Umbilical cord (tissue), 2 donors: ENCODE measurements around the gene CDH13. TPM values are rescaled to one million over a fixed set of nuclear protein-coding genes. Genes with fewer than 3 reads are reported as not detected.
A peak's percentile ranks its signal among the peaks of the same experiment; 100 is the strongest.

ENCODE experiments used
- DNase-seq: peaks from one replicate; pipeline ENCODE4 v3.0.0-alpha.2; 2015; ENCODE audit warnings: low spot score
- total RNA-seq: library from RNA; depleted of rRNA; stranded (reverse); fragments of >200 nt; gene quantifications from one replicate; pipeline ENCODE4 v1.2.3, GENCODE V29; 2014; ENCODE audit warnings: low replicate concordance; ENCODE audit not compliant: insufficient read depth

The CDH13 gene
- total RNA-seq, 1 donor from 2014 or later: 6.7 TPM

DNA sequence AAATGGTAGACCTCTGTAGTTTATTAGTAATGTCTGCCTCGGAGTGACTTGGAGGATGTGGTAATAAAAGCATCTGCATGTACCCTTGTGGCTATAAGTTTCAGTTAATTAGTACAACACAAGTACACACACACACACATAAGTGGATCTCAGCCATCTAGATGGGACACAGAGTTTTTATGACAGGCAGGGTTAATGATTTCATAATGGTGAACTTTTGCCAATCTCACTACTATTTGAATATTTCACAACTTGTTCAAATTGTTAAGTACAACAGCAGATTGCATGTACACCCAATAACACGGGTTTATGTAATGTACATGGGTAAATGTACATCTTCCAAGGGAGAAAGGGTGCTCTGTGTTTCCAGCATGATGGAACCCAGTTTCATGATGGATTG lies 669.7 kb downstream of the CDH13 start:
- no peak for DNase-seq

DNA sequence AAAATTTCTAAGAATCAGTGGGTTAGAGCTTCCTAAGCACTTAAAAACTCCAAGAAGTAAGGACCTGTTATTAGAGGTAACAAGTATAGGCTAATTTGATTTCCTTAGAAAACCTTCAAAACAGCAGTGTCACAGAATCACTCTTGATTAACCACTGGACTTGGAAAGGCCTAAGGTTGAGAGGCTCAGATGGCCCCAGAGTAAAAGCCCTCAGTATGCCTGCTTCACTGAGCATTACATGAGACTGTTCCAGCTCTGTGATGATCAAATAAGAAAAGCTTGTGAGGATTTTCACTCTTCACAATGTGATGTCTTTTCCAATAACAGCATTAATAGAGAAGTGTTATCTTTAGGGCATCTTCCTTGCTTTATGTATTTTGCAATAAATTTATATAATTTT lies 671.8 kb downstream of the CDH13 start:
- no peak for DNase-seq

DNA sequence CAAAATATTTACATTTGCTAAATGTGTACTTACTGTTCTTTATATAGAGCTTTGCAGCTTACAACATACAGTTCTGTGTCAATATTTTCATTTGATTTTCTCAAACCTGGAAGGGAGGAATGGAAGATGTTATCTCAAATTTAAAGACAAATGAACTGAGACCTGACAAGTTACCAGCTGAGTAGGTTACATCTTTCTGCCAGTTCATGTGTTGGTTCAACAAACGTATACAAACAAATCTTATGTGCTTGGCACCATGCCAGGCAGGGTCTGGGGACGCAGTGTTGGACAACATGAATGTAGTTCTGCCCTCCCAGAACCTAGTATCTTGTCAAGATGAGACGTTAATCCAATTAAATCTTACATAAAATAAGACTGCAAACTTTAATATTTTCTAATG lies 673.6 kb downstream of the CDH13 start:
- DNase-seq: no peak

DNA sequence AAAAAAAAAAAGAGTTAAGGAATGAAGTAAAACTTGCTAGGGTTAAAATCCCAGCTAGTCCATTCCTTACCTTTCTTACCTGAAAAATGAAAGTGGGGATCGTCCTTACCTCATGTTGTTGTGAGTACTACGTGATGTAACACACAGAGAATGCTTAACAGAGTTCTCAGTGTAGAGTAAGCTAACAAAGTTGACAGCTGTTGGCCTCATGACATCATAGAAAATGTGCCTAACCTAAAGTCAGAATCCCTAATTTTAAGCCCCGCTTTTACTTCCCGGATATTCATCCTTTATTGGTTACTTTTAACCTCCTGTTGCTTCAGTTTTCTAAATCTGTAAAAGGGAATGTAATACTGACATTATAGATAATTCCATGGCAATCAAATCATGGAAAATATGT lies 675.2 kb downstream of the CDH13 start:
- no peak for DNase-seq

DNA sequence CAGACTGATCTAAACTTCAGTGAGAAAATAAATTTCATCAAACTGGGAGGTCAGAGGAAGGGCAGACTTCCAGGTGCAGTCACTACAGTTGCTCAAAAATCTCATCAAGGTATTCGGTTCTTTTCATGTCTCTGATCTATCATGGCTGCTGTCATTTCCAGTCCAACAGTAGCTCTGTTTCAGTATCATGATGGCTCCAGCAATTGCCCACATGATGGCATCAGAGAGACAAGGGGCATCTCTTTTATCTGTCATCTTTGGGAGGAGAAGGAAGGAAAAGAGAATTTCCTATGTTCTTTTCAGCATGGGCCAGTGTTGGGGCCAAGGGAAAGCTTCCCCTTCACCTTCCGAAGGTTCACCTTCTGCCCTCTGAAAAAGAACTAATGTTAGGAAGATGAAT lies 676.1 kb downstream of the CDH13 start:
- no peak for DNase-seq

DNA sequence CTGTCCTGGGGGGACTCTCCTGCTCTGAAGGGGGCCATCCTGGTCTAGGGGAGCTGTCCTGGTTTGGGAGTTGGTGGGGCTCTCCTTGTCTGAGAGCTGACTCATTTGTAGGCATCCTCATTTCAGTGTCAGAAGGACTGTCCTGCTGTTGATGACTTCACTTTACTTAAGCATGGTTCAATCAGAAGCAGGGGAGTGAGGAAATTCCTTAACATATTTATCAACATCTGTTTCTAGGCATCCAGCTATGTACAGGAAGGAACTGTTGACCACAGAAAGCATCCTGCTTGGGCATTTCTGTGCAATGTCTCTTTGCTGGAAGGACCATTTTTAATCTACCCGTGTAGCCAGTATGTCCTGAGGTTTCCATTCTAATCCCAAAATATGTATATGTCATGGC lies 678.3 kb downstream of the CDH13 start:
- no peak for DNase-seq

DNA sequence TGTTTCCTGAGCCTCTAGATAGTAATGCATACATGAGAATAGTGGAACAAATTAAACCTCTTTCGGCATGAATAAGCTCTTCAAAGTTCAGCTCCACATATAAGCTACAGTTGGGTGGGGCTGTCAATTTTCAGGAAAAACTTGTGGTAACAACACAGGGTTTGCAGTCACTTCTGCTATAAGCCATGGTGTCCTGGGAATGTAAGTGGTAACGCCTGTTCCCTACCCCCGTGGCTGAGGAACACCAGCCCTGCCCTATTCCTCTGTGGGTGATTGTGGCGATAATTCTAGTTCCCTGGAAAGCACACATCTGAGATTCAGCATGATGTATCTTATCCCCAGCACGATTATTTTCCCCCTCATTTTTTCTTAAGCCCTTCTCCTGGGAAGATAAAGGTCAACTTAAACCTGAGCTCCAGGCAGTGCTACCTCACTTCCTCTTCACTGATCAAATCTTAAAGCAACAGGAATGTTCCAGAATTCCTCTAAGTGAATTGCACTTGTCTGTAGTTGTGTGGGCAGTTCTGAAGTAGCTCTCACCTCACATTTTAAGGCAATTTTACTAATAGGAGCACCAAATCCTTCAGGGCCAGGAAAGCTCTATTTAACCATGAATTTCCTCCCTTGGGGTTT lies 680.3 kb downstream of the CDH13 start:
- DNase-seq: no peak

DNA sequence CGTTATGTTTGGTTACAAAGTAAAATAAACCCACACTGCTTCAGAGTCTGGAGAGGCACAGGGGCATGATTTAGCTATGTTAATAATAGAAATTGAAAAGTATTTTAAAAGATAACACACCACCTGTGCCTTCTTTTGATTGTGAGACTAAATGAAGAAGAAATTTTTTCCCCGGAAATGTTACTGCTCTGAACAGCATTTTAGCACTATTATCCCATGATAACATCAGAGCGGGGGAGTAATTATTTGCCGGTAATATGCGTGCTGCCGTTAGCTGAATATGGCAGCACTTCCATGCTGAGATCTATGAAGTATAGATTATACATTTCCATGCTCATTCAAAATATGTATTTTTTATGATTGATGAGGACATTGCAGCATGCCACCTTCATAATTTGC lies 680.8 kb downstream of the CDH13 start:
- no peak for DNase-seq

DNA sequence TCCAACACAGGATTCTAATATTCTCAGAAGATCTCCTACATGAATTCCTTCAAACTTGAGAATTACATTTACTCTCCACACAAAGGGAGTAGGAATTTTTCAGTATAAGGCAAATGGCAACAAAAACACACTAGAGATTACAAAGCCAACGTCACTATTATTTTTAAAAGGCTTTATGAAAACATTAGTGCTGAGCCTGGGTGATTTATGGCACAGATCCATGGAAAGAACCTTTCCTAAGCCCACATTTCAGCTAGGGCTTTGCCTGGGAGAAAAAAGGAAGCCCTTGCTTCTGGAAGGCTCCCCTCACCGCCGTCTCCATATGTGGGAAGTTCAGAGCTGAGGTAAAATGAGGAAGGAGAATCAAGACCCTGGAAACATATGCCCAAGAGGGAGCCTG lies 681.6 kb downstream of the CDH13 start:
- peak; percentile 40 for DNase-seq

DNA sequence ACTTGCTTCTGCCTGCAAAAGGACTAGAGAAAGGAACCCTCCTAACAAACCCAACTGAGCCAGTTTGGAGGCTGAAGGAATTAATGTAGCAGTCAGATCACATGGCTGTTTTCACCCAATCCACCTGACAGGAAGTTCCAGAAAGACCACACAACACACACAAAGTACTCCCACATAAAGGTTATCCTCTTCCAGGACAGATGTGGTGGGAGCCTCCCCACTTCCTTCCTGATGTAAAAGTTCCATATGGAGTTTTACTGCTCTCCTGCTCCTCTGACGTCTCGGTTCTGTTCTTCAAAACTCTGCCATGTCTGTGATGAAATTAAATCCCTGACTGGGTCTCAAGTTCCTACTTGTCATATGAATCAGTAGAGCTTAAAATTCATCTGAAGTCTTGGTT lies 684.0 kb downstream of the CDH13 start:
- DNase-seq: no peak

DNA sequence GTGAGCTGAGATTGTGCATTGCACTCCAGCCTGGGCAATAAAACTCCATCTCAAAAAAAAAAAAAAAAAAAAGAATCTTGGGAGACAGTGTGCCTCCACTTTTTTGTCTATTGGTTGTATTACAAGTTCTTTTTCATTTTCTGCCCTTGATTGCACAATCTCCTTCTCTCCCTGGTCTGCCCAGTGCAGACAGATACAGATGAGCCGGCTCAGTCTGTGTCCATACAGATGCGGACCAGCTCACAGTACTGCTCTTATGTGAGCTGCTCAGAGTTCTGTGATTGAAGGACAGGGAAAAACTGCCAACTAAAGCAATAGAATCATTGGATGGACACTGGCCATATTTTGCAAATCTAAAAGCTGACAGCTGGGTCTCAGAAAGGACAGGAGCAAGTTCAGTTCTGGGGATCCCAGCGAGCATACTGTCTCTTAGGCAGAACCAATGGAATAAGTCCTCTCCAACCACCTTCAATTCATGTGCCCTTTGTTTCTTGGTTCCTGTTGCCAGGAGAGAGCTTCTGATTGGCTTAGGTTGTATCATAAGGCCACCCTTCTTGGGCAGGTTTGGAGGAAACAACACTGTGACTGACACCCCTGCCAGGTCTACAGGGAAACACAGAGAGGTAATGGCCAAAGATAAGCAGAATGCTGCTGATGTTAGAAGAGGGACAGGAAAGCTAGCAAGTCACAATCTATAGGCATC lies 685.4 kb downstream of the CDH13 start:
- DNase-seq: peak; percentile 35

DNA sequence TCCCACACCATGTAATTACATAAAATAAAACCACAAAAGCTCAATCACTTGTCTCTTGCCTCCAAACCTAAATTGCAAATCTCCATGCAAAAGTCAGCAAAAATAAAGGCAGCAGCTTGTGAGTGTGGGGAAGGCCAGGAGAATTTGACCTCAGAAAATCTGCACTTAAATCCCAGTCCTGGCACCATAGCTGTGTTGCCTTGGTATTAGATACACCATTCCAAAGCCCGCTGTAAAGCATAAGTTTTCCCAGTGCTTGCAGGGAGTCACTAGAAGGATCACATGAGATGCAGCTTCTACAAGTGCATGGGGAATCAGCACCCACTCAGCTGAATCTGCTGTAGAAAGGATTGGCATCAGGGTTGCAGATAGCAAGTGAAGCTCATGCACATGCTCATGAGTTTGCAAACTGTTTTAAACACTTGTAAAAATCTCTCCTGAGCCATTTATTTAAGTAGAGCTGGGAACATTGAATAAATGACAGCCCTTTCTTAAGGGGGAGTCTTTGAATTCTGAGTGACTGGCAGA lies 686.0 kb downstream of the CDH13 start:
- DNase-seq: peak; percentile 33

DNA sequence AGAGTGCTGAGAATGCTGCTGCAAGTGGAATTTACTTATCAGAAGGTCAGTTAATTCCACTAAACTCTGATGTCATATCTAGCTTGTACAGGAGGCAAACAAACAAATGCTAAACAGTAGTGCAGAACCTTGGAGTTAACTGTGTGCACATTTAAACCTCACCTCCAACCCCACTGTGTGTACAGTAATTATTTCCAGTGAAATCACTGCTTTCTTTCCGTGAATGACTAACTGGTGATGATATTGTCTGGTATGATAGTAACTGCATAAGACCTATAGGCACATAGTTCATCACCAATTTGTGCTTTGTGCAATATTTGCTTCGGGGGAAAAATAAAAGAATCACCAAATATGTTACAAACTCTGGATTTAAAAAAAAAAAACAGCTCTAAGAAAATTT lies 688.5 kb downstream of the CDH13 start:
- peak; percentile 10 for DNase-seq

DNA sequence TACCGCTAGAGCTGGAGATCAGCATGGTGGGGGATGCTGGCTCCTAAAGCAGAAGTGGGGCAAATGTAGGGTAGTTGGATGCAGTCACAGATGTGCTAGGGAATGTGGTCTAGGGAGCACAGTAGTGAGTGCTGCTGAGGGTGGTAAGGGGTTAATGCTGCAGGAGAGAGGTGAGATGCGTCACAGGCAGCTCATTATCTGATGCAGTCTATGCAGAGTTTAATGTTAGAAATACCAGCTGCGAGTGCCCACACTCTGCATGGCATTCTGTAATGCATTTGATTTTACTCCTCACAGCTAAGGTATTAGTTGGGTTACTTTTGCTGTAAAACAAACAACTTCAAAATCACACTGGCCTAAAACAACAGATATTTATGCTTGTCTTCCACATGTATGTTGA lies 689.7 kb downstream of the CDH13 start:
- DNase-seq: no peak

DNA sequence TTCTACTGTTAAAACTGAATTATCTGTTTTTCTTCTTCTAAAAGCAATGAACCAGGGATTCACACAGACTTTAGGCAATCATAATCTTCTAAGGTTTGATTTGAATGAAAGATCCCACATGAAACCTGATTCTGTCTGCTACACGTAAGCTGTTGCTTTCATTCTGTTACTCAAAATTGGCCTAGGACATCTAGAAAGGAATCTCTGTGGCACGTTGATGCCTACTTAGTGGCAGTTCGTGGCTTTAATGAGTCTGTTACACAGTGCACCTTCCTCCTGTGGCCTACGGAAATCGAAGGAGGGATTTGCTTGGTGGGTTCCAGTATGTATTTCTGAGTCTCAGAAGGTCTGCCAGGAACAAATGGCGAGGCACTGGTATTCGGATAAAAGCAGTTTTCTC lies 691.6 kb downstream of the CDH13 start:
- DNase-seq: no peak

DNA sequence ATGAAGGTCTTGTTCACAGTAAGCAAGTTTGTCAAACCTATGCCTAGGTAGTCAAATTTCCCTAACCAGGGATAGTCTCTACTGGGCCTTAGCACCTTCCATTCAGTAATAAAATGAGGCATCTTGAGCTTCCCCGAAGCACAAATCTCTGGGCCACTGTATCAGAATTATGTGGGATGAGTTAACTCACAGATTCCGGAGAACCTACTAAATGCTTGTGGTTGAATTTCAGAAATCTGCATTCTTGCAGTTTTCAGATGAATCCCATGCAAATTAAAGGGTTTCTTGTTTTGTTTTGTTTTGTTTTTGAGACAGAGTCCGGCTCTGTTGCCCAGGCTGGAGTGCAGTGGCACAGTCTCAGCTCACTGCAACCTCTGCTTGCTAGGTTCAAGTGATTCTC lies 702.2 kb downstream of the CDH13 start:
- no peak for DNase-seq

DNA sequence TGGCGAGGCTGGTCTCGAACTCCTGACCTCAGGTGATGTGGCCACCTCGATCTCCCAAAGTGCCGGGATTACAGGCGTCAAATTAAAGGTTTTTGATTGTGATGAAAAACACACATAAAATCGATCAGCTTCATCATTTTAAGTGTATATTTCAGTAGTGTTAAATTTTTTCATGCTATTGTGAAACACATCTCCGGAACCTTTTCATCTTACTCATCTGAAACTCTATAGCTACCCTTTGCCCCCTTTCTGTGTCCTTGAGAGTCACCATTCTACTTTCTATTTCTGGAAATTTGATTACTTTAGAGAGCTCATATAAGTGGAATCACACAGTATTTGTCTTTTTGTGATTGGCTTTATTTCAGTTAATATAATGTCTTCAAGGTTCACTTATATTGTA lies 702.7 kb downstream of the CDH13 start:
- no peak for DNase-seq

DNA sequence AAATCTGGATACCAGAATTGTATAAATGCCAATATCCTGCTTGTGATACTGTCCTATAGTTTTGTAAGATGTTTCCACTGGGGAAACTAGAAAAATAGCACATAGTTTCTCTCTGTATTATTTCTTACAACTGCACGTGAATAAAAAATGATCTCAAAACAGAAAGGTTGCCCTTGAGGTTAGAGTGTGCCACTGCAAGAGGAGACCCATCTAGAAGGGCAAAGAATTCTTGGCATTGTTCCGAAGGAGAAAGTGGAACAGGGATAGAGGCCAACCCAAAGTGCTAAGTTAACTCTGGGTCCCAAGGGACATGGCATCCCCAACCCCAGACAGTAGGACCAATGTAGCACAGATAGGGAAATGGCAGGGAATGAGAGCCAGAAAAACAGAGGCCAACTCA lies 703.5 kb downstream of the CDH13 start:
- DNase-seq: no peak

DNA sequence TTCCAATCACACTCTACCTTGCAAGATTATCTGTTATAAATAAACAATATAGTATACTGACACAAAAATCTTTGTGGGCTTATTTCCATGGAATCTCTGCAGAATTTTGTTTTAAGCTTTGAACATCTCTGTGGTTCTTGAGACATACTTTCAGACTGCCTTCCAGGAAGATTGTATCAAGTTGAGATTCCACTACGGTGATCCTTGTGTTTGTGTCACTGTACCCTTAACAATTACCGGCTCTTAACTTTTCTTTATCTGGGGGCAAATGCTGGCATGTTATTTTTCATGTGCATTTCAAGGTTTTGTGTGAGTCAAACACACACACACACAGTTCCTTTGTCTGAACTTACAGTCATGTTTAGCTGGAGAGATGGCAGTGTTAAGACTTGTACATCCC lies 708.3 kb downstream of the CDH13 start:
- no peak for DNase-seq

DNA sequence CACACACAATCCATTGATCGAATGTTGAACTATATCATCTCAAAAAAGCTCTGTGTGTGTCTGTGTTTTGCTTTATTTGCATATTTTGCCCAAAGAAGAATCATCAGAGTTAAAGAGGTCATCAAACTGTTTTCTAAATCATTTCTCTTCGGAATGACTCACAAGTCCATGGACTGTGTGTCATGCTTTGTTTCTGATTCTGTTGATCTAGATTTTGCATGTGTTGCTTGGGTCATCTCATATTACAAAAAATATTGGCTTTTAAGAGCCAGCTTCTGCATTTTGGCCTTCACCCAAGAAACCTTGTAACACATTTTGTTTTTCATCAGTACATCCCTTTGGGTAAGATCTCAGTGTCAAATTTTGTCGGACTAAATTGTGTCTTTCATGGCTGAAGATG lies 709.8 kb downstream of the CDH13 start:
- no peak for DNase-seq

DNA sequence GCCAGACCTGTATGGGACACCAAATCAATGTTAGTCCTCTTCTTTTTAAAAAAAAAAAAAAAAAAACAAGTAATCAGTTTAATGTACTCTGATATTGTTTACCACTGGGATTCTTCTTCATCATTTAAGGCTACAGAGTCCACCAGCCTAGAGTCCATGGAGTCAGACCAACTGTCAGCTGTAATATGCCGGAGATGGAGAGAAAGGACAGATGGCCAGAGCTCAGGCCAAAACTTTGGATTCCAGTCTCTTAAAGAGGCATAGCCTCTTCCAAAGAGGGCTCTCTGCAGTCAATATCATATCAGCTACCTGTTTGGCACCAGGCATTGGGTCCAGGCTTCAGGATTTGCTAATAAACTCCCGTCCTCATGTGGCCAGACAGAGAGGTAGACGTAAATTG lies 711.4 kb downstream of the CDH13 start:
- no peak for DNase-seq

DNA sequence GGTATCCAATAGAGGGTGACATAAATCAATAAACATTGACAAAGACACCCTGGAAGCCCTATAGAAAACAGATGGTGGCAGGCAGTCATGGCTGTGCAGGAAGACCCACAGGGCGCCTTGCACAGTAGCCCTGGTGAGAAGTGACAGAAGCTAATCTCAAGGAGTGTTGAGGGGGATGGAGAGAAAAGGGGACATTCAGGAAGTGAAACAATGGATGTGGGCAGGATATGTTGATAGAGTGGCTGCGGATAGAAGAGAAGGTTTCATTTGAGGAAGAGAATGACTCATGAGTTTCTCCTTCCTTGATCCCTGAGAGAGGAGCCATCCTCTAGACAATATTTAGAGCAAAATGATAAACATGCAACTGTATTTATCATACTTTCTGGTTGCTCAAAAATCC lies 712.2 kb downstream of the CDH13 start:
- no peak for DNase-seq

DNA sequence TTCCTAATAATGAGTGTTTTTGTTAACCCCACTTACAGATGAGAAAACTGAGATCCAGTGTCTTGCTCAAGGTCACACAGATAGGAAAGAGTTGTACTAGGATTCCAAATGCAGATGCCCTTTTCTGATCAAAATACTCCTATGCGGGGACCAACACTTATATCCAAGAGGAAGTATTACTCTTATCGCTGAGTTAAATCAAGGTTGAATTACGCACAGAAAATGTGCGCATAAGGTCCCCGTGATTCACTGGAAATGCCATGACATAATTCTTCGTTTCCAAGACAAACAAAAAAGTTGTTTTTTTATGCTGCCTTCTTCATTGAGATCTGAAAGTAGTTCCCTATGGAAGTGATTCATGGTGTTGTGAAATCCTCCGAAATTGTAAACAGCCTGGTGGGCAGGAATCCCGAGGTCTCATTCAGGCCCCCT lies 717.2 kb downstream of the CDH13 start:
- DNase-seq: no peak
